ENCODE data around the gene SLC27A1.

Gene SLC27A1

DNA sequence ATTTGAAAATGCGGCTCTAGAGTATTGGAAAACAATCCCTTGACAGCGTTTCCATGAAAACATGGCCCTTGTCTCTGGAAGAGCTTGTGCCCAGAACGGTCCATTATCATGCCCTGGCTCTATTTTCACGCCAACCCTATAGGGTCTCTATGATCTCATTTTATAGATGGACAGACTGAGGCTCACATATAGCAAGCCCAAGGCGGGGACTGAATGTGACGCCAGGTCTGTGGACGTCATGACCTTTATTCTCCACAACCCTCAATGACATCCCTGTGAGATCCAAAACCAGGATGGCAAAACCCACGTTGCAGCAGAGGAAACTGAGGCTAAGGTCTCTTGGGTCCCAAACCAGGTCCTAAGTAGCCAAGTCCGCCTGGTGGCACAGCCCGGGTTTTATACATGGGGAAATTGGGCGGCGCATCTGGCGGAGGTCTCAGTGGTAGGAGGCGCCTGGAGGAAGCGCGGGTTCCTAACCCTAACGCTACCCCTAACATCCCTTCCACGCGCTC, 84.7 kb downstream of the SLC27A1 start:
- Histone ChIP-seq H3K4me1 (ENCODE audit: insufficient read depth, poor library complexity, severe bottlenecking) (peaks cover 14% of the 10 kb centered on the region), H3K27me3 (ENCODE audit: insufficient read depth, poor library complexity, severe bottlenecking) (no peaks in the 10 kb centered on the region), H3K9me3 (ENCODE audit: severe bottlenecking) (no peaks in the 10 kb centered on the region), H3K36me3 (ENCODE audit: low read depth) (peaks cover 33% of the 10 kb centered on the region), H3K4me3 (ENCODE audit: severe bottlenecking) (peak overlapping the region; percentile 96), H3K27ac (ENCODE audit: poor library complexity, severe bottlenecking) (peak overlapping the region; percentile 59)
- ATAC-seq (ENCODE audit: low read depth) (no peak), DNase-seq (ENCODE audit: low spot score) (no peak)
- TF ChIP-seq, protein P1, sequence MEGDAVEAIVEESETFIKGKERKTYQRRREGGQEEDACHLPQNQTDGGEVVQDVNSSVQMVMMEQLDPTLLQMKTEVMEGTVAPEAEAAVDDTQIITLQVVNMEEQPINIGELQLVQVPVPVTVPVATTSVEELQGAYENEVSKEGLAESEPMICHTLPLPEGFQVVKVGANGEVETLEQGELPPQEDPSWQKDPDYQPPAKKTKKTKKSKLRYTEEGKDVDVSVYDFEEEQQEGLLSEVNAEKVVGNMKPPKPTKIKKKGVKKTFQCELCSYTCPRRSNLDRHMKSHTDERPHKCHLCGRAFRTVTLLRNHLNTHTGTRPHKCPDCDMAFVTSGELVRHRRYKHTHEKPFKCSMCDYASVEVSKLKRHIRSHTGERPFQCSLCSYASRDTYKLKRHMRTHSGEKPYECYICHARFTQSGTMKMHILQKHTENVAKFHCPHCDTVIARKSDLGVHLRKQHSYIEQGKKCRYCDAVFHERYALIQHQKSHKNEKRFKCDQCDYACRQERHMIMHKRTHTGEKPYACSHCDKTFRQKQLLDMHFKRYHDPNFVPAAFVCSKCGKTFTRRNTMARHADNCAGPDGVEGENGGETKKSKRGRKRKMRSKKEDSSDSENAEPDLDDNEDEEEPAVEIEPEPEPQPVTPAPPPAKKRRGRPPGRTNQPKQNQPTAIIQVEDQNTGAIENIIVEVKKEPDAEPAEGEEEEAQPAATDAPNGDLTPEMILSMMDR (IDR thresholded peaks at IDR 0.05; ENCODE audit: poor library complexity, severe bottlenecking) = no peak

DNA sequence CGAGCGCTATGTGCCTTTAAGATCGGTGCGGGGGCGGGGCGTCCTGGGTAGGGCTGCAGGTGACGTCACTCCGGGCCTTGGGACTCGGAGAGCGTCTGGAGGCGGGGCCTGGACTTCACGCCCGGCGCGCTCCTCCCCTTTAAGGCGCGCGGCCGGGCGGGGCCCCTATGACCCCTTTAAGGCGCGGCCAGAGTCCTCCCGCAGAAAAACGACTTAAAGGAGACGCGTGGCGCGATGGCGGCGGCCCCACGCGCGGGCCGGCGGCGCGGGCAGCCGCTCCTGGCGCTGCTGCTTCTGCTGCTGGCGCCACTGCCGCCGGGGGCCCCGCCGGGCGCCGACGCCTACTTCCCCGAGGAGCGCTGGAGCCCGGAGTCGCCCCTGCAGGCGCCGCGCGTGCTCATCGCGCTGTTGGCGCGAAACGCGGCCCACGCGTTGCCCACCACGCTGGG, 85.2 kb downstream of the SLC27A1 start, which contains the start of gene COLGALT1:
TSS of gene COLGALT1 (plus strand) at position 170 of the 449 bp plus-strand sequence. CDS start at position 235, 65 bp downstream.
- no peaks in the 10 kb centered on the region for H3K27me3 ChIP-seq (ENCODE audit: insufficient read depth, poor library complexity, severe bottlenecking)
- peaks cover 38% of the 10 kb centered on the region for H3K36me3 ChIP-seq (ENCODE audit: low read depth)
- H3K4me3 ChIP-seq (ENCODE audit: severe bottlenecking) = peak within 1 kb of the TSS; percentile 96
- peak; percentile 72 for ATAC-seq (ENCODE audit: low read depth)
- TF ChIP-seq, protein P1 (IDR thresholded peaks at IDR 0.05; ENCODE audit: poor library complexity, severe bottlenecking) = no peak
- H3K9me3 ChIP-seq (ENCODE audit: severe bottlenecking) = no peaks in the 10 kb centered on the region
- peak within 1 kb of the TSS; percentile 59 for H3K27ac ChIP-seq (ENCODE audit: poor library complexity, severe bottlenecking)
- peaks cover 17% of the 10 kb centered on the region for H3K4me1 ChIP-seq (ENCODE audit: insufficient read depth, poor library complexity, severe bottlenecking)
- peak; percentile 99 for DNase-seq (ENCODE audit: low spot score)

Measured in RWPE2 (cell line).